Activated B cell treated with CpG ODN at 0.5 μM for 24 hours (primary cell): ENCODE results near the gene SPATC1L. TPM values are rescaled to one million over a fixed set of nuclear protein-coding genes. Genes with fewer than 3 reads are reported as not detected.
"Not testable (repeated sequence)": the region's sequence is repeated elsewhere in the genome, so short reads cannot be mapped to it uniquely, and the experiment has no call there.

Experiments used
- ATAC-seq: fragments of 200-7000 bp; cut with Tn5 transposase; one replicate; pipeline ENCODE4 v1.10.0; 2021; ENCODE audit warnings: low read depth, mild to moderate bottlenecking, moderate library complexity
- CTCF ChIA-PET: fragments of 350-600 bp; sonication (Branson Sonifier 250); formaldehyde crosslinking; loops from one replicate; lab custom pipeline; 2021; ENCODE audit warnings: antibody characterized with exemption; lab: Charles Lee
- POLR2A ChIA-PET: fragments of 350-600 bp; sonication (Branson Sonifier 250); formaldehyde crosslinking; loops from one replicate; lab custom pipeline; 2021; ENCODE audit warnings: antibody characterized with exemption; lab: Charles Lee
- DNase-seq: peaks from one replicate; pipeline ENCODE4 v3.0.0; 2022
- H3K27ac Mint-ChIP-seq: one replicate; pipeline ENCODE4 v1.8.0; 2020; ENCODE audit warnings: mixed read lengths
- H3K27me3 Mint-ChIP-seq: one replicate; pipeline ENCODE4 v1.8.0; 2021; ENCODE audit warnings: mixed read lengths
- H3K36me3 Mint-ChIP-seq: one replicate; pipeline ENCODE4 v1.8.0; 2021; ENCODE audit warnings: low read depth, mixed read lengths
- H3K4me1 Mint-ChIP-seq: one replicate; pipeline ENCODE4 v1.8.0; 2021; ENCODE audit warnings: mixed read lengths
- H3K4me3 Mint-ChIP-seq: one replicate; pipeline ENCODE4 v1.8.0; 2020; ENCODE audit warnings: mild to moderate bottlenecking, mixed read lengths
- H3K9me3 Mint-ChIP-seq: one replicate; pipeline ENCODE4 v1.8.0; 2020; ENCODE audit warnings: mixed read lengths
- intact Hi-C: fragments of 100-400 bp; cut with micrococcal nuclease; formaldehyde crosslinking; loops from one replicate; pipeline ENCODE4 v1.15.1; 2024
- total RNA-seq: library from RNA; stranded (reverse); gene quantifications from 2 replicates; pipeline ENCODE4 v1.2.3, GENCODE V29; 2022
- TF ChIP-seq, protein P1 (sequence below): fragments of 200-600 bp; IDR thresholded peaks from one replicate; pipeline ENCODE4 v1.8.0; 2022; ENCODE audit warnings: antibody characterized with exemption, mild to moderate bottlenecking

The SPATC1L gene
- total RNA-seq, 1 donor from 2014 or later, result 7.5 TPM

DNA sequence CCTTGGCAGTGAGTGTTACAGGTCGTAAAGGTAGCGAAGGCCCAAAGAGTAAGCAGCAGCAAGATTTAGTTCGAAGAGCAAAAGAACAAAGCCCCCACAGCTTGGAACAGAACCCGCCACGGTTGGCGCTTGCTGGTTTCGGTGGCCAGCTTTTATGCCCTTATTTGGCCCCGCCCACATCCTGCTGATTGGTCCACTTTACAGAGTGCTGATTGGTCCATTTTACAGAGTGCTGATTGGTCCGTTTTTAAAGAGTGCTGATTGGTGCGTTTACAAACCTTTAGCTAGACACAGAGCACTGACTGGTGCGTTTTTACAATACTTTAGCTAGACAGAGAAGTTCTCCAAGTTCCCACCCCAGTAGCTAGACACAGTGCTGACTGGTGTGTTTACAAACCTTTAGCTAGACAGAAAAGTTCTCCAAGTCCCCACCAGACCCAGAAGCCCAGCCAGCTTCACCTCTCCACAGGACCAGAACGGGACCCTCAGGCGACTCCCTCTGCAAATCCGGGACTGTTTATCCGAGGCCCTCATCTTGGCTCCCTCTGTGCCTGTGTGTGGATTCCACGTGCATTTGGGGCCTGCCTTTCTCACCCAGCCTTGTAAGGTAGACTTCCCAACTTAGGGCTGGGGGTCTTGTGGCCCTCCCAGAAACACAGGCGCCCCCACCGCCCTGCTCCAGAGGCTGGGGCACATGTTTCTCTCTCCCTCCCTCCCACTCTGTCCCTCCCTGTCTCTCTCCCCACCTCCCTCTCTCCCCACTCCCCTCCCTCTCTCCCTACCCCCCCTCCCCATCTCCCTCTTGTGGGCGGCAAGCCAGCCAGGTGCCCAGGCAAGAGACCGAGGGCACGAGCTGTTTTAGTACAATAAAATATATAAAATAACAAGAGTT lies 41.4 kb downstream of the SPATC1L start:
- Mint-ChIP-seq H3K4me1 (peaks cover 5% of the 10 kb centered on the region), H3K27me3 (peaks cover 2% of the 10 kb centered on the region), H3K27ac (no peak overlapping the region), H3K9me3 (no peaks in the 10 kb centered on the region), H3K4me3 (no peak overlapping the region), H3K36me3 (no peaks in the 10 kb centered on the region)
- POLR2A ChIA-PET, result interaction anchor here (0.5 to 1.6 kb wide), 3 partner anchors 111 to 315 kb away, joined by 3 to 11 read pairs (median 3); partner anchors contain the start of genes MCM3AP and YBEY
- CTCF ChIA-PET, result interaction anchor here (0.6 to 2.1 kb wide), 13 partner anchors 10 to 497 kb away, joined by 3 to 17 read pairs (median 4); partner anchors contain the start of genes LSS, MCM3AP and YBEY
- TF ChIP-seq, protein P1, sequence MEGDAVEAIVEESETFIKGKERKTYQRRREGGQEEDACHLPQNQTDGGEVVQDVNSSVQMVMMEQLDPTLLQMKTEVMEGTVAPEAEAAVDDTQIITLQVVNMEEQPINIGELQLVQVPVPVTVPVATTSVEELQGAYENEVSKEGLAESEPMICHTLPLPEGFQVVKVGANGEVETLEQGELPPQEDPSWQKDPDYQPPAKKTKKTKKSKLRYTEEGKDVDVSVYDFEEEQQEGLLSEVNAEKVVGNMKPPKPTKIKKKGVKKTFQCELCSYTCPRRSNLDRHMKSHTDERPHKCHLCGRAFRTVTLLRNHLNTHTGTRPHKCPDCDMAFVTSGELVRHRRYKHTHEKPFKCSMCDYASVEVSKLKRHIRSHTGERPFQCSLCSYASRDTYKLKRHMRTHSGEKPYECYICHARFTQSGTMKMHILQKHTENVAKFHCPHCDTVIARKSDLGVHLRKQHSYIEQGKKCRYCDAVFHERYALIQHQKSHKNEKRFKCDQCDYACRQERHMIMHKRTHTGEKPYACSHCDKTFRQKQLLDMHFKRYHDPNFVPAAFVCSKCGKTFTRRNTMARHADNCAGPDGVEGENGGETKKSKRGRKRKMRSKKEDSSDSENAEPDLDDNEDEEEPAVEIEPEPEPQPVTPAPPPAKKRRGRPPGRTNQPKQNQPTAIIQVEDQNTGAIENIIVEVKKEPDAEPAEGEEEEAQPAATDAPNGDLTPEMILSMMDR, result no peak
- DNase-seq (no peak), ATAC-seq (no peak)
- intact Hi-C loops, result loop anchor here (1.0 to 10.0 kb wide), 6 partner anchors 44 to 359 kb away; partner anchors contain the start of gene YBEY

DNA sequence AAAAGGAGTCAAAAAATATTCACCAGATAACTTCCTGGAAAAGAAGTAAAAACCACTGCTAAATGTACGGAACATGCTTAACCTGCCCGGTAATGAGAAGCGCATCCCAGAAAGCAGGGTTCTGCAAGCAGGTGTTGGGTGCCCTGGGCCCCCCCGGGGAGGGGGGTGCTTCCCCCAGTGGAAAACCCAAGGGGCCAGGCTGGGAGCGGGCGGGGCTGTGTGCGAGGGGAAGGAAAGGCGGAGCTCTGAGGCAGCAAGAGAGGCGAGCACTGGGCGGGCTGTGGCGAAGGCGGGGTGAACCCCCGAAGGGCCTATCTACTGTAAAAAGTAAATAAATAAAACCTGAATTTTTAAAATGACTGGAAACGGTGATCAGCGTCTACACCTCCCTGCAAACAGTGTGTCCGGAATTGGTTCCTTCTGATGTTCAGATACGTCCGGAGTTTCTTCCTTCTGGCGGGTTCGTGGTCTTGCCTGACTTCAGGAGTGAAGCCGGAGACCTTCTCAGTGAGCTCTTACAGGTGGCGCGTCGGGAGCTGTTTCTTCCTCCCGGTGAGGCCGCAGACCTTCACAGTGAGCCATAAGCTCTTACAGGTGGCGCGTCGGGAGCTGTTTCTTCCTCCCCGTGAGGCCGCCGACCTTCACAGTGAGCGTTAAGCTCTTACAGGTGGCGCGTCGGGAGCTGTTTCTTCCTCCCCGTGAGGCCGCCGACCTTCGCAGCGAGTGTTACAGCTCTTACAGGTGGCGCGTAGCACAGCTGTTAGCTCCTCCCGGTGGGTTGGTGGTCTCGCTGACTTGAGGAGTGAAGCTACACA lies 42.3 kb downstream of the SPATC1L start:
- no peaks in the 10 kb centered on the region for H3K9me3 Mint-ChIP-seq
- intact Hi-C loops, result loop anchor here (5.0 to 10.0 kb wide), 3 partner anchors 45 to 360 kb away; no protein-coding TSS in a partner anchor
- peaks cover 2% of the 10 kb centered on the region for H3K27me3 Mint-ChIP-seq
- no peak overlapping the region for H3K4me3 Mint-ChIP-seq
- TF ChIP-seq, protein P1, result no peak
- ATAC-seq, result no peak
- POLR2A ChIA-PET, result no interaction called here
- H3K36me3 Mint-ChIP-seq, result no peaks in the 10 kb centered on the region
- peaks cover 5% of the 10 kb centered on the region for H3K4me1 Mint-ChIP-seq
- CTCF ChIA-PET, result interaction anchor here (0.6 to 2.1 kb wide), 2 partner anchors 184 to 185 kb away, joined by 3 to 11 read pairs; a partner anchor contains a TSS
- DNase-seq, result no peak
- no peak overlapping the region for H3K27ac Mint-ChIP-seq

DNA sequence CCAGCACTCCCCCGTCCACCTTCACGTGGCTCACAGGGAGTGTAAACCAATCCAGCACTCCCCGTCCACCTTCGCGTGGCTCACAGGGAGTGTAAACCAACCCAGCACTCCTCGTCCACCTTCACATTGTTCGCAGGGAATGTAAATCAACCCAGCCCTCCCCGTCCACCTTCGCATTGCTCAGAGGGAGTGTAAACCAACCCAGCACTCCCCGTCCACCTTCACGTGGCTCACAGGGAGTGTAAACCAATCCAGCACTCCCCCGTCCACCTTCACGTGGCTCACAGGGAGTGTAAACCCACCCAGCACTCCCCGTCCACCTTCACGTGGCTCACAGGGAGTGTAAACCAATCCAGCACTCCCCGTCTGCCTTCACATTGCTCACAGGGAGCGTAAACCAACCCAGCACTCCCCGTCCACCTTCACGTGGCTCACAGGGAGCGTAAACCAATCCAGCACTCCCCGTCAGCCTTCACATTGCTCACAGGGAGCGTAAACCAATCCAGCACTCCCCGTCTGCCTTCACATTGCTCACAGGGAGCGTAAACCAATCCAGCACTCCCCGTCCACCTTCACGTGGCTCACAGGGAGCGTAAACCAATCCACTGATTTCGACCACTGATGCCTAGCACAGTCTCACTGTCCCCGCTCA lies 43.8 kb downstream of the SPATC1L start:
- H3K4me3 Mint-ChIP-seq, ATAC-seq, DNase-seq, H3K27ac Mint-ChIP-seq, POLR2A ChIA-PET, H3K36me3 Mint-ChIP-seq, CTCF ChIA-PET, H3K4me1 Mint-ChIP-seq, H3K27me3 Mint-ChIP-seq, H3K9me3 Mint-ChIP-seq: not testable (repeated sequence)
- intact Hi-C loops, result loop anchor here (5.0 to 10.0 kb wide), 3 partner anchors 47 to 362 kb away; no protein-coding TSS in a partner anchor

DNA sequence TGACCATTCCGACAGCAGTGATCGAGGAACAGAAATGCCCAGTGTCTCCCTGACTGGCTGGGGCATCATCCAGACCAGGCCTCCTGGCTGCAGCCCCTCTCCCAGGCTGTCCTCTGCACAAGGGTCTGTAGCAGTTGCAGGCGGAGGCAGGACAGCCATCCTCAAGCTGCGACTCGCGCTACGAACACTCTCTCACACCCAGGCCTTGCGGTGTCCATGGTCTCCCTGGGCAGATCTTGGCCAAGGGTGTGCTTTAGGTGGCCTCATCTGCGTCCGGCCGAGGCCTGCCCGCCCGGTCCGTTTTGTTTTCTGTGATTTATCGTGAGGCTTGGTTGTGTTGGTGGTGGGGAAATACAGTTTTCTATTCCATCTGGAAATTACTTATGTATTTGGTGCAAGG lies 44.6 kb downstream of the SPATC1L start:
- H3K27ac Mint-ChIP-seq, result no peak overlapping the region
- no peaks in the 10 kb centered on the region for H3K36me3 Mint-ChIP-seq
- ATAC-seq (no peak), DNase-seq (no peak)
- CTCF ChIA-PET, result no interaction called here
- H3K9me3 Mint-ChIP-seq, result no peaks in the 10 kb centered on the region
- peaks cover 2% of the 10 kb centered on the region for H3K27me3 Mint-ChIP-seq
- TF ChIP-seq, protein P1, result no peak
- intact Hi-C loops, result loop anchor here (5.0 to 10.0 kb wide), 3 partner anchors 48 to 363 kb away; no protein-coding TSS in a partner anchor
- POLR2A ChIA-PET, result no interaction called here
- no peak overlapping the region for H3K4me3 Mint-ChIP-seq
- H3K4me1 Mint-ChIP-seq, result peaks cover 5% of the 10 kb centered on the region

DNA sequence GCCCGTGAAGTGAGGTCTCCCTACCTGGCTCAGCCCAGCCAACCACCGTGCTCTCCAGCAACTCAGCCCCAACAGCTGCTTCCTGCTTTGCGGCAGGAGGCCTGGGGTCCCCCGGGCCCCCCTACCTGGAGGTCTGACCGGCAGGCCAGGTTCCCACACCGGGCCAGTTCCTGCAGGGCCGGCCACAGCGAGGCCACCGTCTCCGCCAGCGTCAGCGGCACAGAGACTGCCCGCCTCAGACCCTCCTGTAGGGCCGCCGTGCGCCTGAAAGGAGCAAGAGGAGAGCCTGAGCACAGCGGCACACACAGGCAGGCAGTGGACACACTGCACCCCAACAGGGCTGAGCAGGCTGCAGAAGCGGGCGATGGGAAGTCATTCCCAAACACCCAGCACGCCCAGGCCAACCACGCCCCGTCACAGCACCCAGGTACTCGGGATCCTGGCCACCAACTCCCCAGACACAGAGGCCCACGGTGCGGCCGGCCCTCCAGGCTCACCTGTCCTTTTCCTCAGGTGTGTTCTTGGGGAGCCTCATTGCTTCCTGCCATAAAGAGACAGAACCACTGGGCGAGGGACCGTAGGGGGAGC lies 45.8 kb downstream of the SPATC1L start:
- TF ChIP-seq, protein P1, result no peak
- H3K4me3 Mint-ChIP-seq, result no peak overlapping the region
- peaks cover 1% of the 10 kb centered on the region for H3K4me1 Mint-ChIP-seq
- no peak for ATAC-seq
- intact Hi-C loops, result no loop called here
- DNase-seq, result no peak
- CTCF ChIA-PET, result no interaction called here
- no peaks in the 10 kb centered on the region for H3K36me3 Mint-ChIP-seq
- POLR2A ChIA-PET, result no interaction called here
- H3K27ac Mint-ChIP-seq, result no peak overlapping the region
- H3K27me3 Mint-ChIP-seq, result peaks cover 2% of the 10 kb centered on the region
- no peaks in the 10 kb centered on the region for H3K9me3 Mint-ChIP-seq
